OCI-M2 (cell line): ENCODE data around the gene FYB2.

ENCODE experiments used
- DNase-seq: peaks from one replicate; lab custom pipeline; 2025; ENCODE audit not compliant: unreplicated experiment; lab: John Stamatoyannopoulos, UW

Gene FYB2, protein sequence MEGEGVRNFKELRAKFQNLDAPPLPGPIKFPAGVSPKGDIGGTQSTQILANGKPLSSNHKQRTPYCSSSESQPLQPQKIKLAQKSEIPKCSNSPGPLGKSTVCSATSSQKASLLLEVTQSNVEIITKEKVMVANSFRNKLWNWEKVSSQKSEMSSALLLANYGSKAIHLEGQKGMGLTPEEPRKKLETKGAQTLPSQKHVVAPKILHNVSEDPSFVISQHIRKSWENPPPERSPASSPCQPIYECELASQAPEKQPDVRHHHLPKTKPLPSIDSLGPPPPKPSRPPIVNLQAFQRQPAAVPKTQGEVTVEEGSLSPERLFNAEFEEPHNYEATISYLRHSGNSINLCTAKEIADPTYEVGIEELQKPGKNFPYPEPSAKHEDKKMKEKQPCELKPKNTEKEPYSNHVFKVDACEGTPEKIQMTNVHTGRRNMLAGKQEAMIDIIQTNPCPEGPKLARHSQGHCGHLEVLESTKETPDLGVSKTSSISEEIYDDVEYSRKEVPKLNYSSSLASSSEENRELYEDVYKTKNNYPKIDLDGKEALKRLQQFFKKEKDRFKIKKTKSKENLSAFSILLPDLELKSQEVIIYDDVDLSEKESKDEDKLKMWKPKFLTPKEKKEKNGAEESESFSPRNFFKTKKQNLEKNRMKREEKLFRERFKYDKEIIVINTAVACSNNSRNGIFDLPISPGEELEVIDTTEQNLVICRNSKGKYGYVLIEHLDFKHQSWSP

DNA sequence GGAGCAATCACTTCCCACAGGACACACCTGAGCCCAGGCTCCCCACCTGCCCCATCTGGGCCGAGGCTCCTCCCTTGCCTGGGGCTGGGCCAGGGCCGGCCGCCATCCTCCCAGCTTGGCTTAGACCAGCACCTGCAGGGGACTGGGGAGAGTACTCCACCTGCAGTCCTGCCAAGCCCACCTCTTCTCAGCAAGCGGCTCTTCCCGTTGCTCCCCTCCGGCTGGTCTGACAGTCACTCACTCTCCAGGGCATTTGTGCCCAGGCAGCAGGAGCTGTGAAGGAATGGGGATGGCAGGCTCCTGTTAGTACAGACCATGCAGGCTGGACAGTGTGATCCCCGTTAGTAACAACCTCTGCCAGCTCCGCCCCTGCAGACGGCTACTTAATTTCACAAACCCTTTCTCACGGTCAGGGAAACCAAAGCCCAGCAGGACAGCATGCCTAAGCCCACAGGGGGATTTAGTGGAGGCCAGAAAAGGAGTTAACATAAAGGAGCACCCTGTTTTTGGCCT is at the start of gene FYB2:
Gene FYB2, minus strand, starts transcription at position 18 of the 513 bp plus-strand sequence. CDS start 114 bp downstream, outside the sequence.
- no peak for DNase-seq

DNA sequence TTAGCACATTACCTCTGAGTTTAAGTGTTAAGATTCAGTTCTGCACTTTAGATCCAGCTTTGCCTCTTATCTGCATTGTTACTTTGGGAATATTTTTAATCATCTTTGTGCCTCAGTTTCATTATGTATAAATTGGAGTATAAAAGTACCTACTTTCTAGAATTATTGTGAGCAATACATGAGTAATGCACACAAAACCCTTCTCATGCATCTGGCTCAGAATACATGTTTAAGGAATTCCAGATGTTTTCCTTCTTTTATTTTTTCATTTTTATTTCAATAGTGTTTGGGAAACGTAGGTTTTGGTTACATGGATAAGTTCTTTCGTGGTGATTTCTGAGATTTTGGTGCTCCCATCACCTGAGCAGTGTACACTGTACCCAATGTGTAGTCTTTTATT is 49.6 kb upstream of the FYB2 start:
- no peak for DNase-seq

DNA sequence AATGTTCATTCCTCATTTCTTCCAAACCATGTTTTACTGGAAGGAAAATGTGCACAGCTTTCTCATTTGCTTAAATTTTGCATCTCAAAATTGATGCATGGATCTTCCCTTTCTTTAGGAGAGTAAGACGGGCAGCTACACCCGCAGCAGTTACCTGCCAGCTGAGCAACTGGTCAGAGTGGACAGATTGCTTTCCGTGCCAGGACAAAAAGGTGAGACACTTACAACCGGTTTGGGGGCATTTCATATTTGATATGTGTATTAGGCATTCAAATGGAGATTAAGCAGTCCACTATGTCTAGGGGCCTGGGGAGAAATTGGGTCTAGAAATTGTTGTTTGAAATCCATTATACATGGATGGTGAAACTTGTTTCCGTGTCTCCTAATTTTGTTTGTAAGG is 48.3 kb upstream of the FYB2 start:
- DNase-seq = no peak

DNA sequence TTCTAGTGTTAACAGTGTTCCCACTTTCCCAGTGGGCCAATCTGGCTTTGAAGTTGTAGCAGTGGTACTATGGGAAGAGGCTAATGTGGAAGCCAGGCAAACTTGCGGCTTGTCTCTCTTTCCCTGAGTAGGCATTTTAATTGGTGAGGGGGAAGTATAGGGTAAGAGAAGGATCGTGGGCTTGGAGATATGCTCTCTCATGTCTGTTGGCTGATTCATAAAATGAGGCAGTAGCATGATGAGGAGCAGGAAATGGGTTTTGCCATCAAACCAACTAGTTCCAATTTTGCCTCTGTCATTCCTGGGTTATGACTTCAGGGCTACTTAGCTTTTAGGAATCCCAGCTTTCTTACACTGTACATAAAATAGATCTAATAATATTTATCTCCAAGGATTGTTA is 47.5 kb upstream of the FYB2 start:
- no peak for DNase-seq

DNA sequence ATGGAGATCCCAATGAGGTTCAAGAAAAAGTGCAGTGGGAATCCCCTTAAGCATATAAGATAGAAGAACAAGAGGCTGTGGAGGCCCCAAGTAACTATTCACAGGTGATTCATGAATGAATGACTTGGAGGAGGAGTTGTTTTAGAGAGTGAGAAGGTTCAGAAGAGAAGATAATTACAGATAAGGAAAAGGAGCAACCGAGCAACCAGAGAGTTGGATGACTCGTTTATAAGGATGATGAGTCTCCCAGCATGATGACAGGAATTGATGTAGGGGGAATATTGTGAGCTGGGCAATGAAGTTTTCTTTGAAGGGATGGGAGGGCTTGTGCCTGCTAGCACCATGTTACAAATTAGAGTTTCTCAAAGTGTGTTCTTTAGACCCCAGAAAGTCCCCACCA is 45.2 kb upstream of the FYB2 start:
- no peak for DNase-seq

DNA sequence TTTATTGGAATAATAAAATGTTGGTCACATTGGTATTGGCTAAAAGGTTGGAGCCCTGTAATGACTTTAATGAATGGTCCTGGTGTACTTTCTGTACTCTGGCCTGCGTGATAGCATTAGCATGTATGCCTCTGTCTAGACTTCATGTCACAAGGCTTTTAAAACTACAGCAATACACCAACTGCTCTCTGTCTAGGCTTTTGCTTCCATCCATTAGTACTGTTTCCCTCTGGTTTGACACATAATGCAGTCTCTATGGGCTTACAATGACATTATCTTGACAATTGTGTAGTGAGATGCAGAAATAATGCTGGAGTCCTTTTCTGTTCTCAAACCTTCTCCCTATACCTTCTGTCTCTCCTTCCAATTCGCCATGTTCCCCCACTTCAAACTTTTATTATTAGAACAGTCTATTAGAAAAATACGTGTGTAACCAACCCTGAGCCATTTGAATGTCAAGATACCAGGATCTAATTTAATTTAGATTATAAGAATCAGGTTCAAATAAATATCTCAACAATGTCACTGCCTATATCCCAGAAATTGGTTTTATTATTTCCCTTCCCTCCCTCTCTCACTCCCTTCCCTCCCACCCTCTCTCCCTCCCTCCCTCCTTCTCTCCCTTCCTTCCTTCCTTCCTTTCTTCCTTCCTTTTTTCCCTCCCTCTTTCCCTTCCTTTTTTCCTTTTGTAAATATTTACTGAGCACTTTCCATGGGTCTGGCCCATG is 44.2 kb upstream of the FYB2 start:
- no peak for DNase-seq

DNA sequence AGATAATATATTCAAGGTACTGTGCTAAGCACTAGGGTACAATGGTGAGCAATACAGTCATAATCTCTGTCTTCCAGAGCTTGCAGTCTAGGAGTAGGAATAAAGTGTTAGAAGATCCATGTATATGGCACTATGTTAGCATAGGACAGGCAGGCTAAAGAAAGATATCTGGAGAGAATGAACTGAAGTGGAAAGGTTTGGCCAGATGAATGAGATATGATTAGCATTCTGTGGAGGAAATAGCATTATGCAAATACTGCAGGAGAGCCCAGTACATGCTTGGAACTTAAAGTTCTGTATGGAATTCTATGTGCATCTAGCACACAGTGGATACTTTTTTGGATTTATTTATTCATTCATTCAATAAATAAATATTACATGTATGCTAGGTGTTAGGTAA is 40.1 kb upstream of the FYB2 start:
- DNase-seq = no peak

DNA sequence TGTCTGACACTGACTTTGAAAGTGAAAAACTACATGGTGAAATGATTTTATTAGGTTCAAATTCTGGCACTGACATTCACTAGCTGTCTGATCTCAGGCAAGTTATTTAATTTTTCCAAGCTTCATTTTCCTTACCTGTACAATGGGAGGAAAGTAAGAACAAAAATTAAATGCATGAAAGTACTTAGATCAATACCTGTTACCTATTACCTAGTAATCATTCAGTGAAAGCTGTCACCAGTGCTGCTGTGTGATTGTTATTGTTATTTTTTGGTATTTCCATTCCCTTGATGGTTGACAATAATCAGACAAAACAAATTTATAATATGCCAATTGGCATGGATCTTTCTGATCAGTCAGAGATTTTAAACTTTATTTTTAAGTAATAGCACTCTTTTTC is 37.0 kb upstream of the FYB2 start:
- DNase-seq = no peak

DNA sequence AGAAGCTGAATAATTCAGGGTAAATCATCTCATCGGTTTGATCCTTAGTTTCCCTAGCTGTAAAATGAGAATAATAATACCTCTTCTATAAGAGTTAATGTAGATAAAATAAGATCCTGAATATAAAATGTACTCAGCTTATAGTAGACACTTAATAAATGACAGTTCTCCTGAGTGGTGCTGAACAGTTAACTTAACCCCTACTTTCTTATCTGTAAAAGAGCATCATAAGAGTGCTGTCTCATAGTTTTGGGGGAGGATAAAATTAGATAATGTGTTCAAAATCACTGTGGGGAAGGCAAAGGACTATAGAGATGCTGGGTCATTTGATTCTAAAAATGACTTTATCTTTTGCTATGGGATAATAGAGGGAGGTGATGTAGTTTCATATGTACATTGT is 36.0 kb upstream of the FYB2 start:
- no peak for DNase-seq

DNA sequence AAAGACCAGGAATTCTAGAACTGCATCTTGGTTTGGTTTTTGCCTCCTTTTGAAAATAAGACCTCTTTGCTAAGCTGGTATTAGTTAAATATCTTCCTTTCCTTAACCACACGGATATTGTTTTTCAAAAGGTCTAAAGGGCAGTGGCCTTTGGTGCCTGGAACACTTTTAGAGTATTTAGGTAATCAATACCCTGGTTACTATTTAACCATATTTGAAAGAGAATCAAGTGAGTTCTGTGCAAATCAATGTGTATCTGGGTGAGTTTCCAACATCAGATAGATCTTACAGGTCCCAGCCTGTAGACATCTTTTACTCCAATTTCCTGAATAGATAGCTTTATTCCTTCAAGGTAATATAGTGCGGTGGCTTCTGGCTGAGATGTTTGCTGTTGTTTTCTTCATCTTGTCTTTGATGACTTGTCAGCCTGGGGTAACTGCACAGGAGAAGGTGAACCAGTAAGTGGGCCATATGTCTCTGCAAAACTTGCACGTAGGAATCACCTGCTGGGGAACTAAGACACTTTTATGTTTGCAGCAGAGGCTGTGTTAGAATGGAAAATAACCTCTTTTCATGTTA is 35.4 kb upstream of the FYB2 start, which contains the start of gene C8A:
Gene C8A, plus strand, starts transcription at position 277 of the 579 bp plus-strand sequence. Its CDS starts 105 bp downstream, at position 382.
- DNase-seq = no peak

DNA sequence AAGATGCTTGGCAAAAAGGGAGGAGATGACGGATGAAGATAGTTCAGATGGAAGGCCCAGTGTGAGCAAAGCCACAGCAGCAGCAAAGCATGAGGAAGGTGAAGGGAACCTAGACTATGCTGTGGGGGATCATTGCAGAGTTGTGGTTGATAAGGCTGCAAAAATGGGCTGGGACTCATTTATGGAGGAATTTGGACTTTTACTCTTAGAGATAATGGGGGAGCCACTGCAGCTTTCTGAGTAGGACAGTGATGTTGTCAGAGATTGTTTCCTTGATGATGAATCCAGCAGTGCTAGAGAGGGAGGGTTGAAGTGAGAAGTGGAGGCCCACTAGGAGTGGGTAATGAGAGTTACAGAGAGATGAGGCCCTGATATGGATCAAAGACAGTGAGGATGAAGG is 33.3 kb upstream of the FYB2 start:
- DNase-seq = no peak

DNA sequence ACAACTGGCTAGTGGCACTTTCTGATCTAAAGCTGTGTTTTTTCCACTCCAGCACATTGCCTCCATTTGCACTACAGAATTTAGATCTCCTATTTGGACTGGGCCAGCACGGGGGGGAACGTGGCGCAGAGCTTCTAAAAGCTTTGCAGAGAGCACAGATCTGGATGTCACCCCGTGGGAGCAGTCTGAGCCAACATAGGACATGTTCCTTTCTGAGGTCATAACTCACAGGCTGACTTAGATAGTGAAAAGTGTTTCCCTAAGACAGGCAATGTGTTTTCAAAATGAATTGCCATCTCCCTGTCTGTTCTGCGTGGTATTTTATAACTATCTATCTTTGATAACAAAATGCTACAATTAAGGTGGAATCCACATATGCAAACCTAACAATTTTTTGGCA is 31.7 kb upstream of the FYB2 start:
- no peak for DNase-seq

DNA sequence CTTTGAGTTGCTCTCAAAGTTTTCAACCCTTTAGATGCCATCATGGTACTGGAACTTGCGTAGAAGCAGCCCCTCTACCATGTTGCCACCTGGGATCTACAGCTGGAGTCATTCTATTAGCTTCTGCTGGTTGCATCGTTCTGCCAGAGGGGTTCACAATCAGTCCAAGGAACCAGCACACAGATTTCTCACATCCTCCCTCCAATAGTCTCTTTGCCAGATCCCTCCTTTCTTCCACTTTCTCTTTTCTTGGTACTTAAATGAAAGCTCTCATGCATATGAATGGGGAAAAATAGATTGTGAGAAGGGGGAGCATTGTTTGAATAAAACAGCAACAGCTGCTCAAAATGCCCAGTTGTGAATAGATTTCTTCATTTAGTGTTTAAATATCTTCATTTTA is 31.2 kb upstream of the FYB2 start:
- no peak for DNase-seq

DNA sequence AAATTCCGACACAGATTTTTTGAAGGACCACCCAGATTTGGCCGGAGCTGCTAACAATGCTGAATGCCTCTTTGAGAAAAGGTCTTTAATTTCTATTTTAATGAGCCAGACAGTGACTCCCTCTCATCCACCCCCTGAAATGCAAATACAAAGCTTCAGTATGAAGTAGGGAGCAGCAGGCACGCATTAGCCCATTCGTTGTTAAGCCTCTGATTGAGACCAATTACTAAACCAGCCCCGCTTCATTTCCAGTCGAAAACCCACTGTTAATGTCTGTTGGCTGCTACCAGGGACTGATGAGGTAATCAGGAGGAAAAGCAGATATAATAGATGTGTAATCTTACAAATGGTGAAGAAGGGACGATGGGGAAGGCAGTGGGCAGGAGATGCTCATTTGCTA is 30.5 kb upstream of the FYB2 start:
- no peak for DNase-seq

DNA sequence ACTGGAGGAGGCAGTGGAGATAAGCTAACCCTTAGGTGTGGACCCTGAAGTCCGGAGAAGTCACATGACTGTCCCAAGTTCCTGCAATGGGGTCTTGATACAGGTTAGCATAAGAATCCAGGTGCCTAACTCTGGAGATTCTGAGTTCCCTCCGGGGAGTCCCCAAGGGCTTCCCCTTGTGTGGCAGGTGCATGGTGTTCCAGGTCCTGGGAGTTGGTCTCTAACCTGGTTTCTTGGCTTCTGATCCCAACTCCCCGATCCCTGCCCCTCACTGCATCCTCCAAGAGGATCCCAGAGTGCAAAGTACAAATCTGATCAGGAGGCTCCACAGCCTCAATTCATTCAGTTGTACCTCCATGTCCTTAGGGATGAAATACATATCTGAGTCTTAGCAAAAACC is 26.1 kb upstream of the FYB2 start:
- no peak for DNase-seq

DNA sequence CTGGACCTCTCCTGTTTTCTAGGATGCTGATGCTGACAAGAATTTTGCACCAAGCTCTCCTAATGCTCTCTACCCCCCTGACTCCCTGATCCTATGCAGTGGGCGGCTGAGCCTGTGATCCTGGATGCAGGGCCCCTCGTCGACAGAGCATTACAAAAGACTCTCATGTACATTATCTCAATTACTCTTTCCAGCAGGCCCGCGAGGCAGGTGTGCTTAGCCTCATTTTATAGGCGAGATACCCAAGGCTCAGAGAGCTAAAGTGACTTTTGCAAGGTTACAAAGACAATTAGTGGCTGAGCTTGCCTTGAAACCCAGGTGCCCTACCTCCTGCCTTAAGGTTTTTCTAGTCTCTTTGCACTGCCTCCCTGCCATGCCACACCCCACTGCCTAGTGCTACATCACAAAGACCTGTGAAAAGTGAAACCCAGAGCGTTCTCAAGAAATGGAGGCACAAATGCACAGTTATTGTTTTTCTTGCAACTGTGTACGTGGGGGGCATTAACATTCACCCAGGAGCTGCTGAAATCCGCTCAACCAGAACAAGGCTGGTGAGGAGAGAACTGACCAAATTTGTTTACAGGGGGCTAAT is 25.4 kb upstream of the FYB2 start:
- no peak for DNase-seq

DNA sequence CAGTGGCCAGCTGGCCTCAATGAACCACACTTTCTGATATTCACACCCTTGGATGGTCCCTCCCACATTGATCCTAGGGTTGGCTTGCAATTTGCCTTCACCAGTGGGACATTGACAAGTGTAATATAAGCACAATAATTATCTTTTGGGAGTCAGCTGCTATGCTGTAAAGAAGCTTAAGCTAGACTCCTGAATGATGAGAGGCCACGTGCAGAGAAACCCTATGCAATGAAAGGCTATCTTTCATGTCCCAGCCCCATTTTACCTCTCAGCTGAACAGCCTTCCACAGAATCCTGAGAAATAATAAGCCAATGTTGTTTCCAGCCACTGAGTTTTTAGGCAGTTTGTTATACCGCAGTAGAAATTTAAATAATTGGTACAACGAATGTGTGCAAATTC is 24.3 kb upstream of the FYB2 start:
- no peak for DNase-seq

DNA sequence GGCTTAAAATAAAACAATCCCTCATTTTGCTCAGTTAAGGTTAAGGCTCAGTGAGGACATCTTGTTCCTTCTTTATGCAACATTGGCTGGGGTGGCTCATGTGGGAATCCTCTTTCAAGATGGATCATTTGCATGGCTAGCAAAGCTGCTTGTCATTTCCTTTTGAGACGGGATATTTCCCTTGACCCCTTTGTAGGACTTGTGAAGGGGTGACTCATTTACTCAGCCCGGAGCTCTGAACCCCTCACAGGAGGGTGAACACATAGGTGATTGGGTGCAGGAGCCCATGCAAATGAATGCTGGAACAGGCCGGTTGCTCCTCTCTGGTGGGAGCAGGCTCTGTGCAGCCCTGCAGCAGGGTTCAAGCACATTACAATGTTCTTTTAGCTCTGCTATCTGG is 19.6 kb upstream of the FYB2 start:
- no peak for DNase-seq

DNA sequence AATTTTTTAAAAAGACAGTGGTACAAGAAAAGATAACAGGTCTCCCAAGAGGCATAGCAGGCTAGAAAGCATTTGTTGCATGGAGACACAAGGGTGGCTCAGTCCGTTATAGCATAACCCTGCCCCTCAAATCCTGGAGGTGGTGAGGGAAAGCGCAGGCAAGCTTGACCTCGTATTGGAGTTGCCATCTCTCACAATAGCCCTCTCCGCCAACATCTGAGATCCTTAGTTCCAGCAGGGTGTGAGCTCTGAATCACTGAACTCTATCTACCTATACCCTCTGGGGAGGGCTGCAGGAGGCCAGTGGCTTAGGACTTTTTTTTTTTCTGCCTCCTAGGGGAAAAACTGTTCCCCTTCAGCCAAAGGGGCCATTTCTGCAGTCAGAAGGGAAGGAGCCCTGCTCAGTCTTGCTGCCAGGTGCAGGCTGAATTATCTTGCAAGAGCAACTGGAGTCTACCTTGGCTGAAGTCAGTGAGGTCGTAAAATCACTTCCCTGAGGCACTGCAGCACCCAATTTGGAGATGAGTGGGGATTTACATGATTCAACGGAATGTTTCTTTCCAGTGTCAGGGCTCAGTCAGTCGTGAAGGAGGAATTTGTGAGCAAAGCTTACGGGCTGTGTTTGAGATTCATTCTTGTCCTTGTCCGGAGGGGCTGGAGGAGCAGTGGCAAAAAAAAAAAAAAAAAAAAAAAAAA is 18.2 kb upstream of the FYB2 start:
- no peak for DNase-seq

DNA sequence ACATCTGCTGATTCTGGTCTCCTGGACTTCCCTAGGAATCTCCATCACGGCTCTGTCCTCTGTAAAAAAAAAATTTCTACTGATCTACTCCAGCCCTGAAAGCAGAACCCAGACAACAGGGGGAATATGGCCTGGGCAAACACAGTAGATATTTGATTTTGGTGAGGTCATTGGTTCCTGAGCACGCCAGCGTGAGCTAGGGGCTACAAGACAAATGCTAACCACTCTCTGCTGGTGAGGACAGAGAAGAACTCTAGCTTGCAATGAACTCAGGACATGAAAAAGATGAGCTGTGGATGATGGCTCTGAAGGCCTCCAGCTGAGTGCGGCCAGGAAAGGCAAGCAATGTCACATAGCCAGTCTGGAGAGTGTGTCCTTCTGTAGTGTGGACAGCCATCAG is 17.2 kb upstream of the FYB2 start:
- DNase-seq = no peak
